RWPE1 (cell line): ENCODE data around the gene CD300E.
A peak's percentile ranks its signal among the peaks of the same experiment; 100 is the strongest.

ENCODE experiments used
- CTCF ChIA-PET: fragments of 350-600 bp; sonication (Branson Sonifier 250); formaldehyde crosslinking; extraction: SDS; loops from one replicate; lab custom pipeline; 2021; lab: Yijun Ruan, JAX
- POLR2A ChIA-PET: fragments of 400-600 bp; formaldehyde crosslinking; extraction: SDS; loops from one replicate; lab custom pipeline; 2020; ENCODE audit warnings: antibody characterized with exemption; ENCODE audit not compliant: low non-redundant PET; lab: Yijun Ruan, JAX
- DNase-seq: peaks from one replicate; pipeline ENCODE4 v3.0.0; 2012; ENCODE audit warnings: low spot score
- H3K27ac ChIP-seq: fragments of 450-650 bp; 2 replicates; pipeline ENCODE4 v1.5.1; 2017
- CTCF ChIP-seq: fragments of 450-650 bp; conservative IDR thresholded peaks from 2 replicates; pipeline ENCODE4 v1.5.1; 2017; ENCODE audit warnings: low read depth, mild to moderate bottlenecking

CD300E gene

GRCh38 chr17:74605361-74605760, 18.2 kb downstream of the CD300E start:
- DNase-seq, result peak; percentile 93
- CTCF ChIA-PET, result interaction anchor here (0.7 to 1.1 kb wide), 2 partner anchors 147 to 258 kb away, joined by 3 read pairs; no protein-coding TSS in a partner anchor
- POLR2A ChIA-PET, result no interaction called here
- no peak for TF ChIP-seq CTCF
- H3K27ac ChIP-seq, result peak overlapping the region; percentile 100

- ChIA-PET CTCF (interaction anchor here (0.6 kb wide), 1 partner anchor 17 kb away, joined by 3 read pairs; no protein-coding TSS in a partner anchor), POLR2A (no interaction called here)
Measured at GRCh38 chr17:74604761-74605160, 18.8 kb downstream of the CD300E start.

GRCh38 chr17:74604200-74604599, 19.3 kb downstream of the CD300E start:
- peak overlapping the region; percentile 100 for H3K27ac ChIP-seq
- ChIA-PET POLR2A (no interaction called here), CTCF (interaction anchor here (0.6 to 1.1 kb wide), 3 partner anchors 17 to 224 kb away, joined by 3 read pairs; no protein-coding TSS in a partner anchor)
- no peak for TF ChIP-seq CTCF
- no peak for DNase-seq

More at GRCh38 chr17:74604761-74605160, 18.8 kb downstream of the CD300E start:
- no peak for DNase-seq
- peak overlapping the region; percentile 100 for H3K27ac ChIP-seq
- TF ChIP-seq CTCF, result no peak

GRCh38 chr17:74603746-74604145, 19.8 kb downstream of the CD300E start:
- CTCF ChIA-PET, result interaction anchor here (0.6 to 1.1 kb wide), 3 partner anchors 31 to 224 kb away, joined by 3 read pairs; no protein-coding TSS in a partner anchor
- H3K27ac ChIP-seq, result peak overlapping the region; percentile 100
- POLR2A ChIA-PET, result no interaction called here
- no peak for TF ChIP-seq CTCF
- no peak for DNase-seq

GRCh38 chr17:74603037-74603635, 20.4 kb downstream of the CD300E start:
- H3K27ac ChIP-seq, result peak overlapping the region; percentile 100
- DNase-seq, result no peak

More at GRCh38 chr17:74603037-74603635, 20.4 kb downstream of the CD300E start:
- no peak for TF ChIP-seq CTCF
- POLR2A ChIA-PET, result no interaction called here
- CTCF ChIA-PET, result interaction anchor here (0.6 to 1.2 kb wide), 4 partner anchors 32 to 223 kb away, joined by 3 to 4 read pairs (median 3); no protein-coding TSS in a partner anchor
